LNCaP clone FGC (cell line): ENCODE data around the gene FAM241B.

Experiments used
- DNase-seq: peaks from one replicate; pipeline ENCODE4 v3.0.0-alpha.2; 2011; ENCODE audit warnings: low read depth
- H3K4me3 ChIP-seq: 2 replicates; pipeline ENCODE4 v1.5.1; 2011; ENCODE audit warnings: mild to moderate bottlenecking, low read depth, low read length, control low read depth
- TF ChIP-seq, protein P1 (sequence below): IDR thresholded peaks from 2 replicates; pipeline ENCODE4 v1.5.1; 2012; ENCODE audit warnings: mild to moderate bottlenecking; ENCODE audit not compliant: control insufficient read depth, insufficient read depth; ENCODE audit errors: extremely low read depth

The FAM241B gene

DNA sequence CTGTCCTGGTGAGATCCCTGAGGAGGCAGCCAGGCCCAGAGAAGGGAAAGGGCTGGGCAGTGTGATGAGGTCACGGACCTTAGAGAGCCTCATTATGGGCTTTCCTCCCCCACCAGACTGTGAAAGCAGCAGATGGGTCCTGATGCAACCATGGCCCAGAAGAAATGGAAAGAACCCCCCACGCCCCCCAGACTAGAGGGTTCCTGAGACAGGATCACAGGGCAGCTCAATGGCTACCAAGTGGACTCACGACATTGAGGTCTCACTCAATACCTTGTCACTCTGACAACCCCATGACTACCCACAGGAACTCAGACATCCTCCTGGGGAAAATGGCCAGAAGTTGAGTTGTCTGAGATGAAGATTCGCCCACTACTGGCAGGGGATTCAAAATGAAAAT is 36.7 kb downstream of the FAM241B start:
- DNase-seq, result no peak
- H3K4me3 ChIP-seq, result no peak overlapping the region
- TF ChIP-seq, protein P1, sequence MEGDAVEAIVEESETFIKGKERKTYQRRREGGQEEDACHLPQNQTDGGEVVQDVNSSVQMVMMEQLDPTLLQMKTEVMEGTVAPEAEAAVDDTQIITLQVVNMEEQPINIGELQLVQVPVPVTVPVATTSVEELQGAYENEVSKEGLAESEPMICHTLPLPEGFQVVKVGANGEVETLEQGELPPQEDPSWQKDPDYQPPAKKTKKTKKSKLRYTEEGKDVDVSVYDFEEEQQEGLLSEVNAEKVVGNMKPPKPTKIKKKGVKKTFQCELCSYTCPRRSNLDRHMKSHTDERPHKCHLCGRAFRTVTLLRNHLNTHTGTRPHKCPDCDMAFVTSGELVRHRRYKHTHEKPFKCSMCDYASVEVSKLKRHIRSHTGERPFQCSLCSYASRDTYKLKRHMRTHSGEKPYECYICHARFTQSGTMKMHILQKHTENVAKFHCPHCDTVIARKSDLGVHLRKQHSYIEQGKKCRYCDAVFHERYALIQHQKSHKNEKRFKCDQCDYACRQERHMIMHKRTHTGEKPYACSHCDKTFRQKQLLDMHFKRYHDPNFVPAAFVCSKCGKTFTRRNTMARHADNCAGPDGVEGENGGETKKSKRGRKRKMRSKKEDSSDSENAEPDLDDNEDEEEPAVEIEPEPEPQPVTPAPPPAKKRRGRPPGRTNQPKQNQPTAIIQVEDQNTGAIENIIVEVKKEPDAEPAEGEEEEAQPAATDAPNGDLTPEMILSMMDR, result no peak

DNA sequence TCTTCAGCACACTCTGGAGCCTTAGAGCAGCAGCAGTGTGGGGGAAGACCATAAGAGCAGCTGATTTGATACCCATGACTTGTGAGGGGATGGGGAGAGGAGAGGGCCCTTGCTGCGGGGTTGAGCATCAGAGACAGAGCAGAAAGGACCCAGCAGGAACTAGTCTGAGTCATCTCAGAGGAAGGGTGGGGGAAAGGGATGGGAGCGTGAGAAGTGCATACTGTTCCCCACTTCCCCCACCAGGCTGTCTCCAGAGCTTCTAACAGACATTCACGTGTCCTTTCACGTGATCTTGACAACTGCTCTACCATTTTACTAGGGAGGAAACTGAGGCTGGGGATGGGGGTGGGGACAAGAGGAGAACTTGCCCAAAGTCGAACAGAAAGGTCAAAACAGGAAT is 38.7 kb downstream of the FAM241B start:
- H3K4me3 ChIP-seq, result no peak overlapping the region
- DNase-seq, result no peak
- TF ChIP-seq, protein P1, result no peak

DNA sequence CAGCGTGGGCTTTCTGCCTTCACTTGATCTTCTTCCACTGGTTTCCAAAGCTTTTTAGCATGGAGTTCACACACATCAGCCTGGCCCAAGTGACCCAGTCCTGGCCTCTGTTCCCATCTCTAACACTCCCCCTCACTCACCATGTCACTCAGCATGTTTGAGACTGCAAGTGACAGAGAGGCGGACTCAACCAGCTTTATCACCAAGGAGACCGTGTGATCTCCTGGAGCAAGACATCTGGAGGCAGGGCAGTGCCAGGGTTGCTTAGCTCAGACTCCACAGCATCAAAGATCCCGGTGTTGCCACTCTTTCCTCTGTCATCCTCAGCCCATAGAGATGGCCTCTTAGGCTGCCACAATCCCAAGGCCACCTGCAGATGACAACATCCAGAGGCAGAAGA is 39.4 kb downstream of the FAM241B start:
- TF ChIP-seq, protein P1, result no peak
- no peak for DNase-seq
- no peak overlapping the region for H3K4me3 ChIP-seq

DNA sequence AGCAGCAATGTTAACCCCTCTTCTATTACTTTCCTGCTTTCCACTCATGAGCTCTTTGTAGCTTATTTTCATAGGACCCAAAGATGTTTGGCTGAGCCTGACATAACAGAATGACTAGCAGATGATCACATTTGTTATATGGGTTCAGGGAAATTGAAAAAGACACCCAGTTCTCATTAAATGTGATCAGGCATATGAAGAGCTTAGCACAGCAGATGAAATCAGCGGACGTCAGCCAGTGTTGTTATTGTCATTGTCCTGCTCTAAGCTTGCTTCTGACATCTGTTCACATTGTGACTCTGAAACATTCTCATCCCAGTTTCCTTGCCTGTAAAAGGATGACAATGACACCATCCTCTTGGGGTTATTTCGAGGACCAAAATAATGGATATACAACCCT is 43.5 kb downstream of the FAM241B start:
- no peak overlapping the region for H3K4me3 ChIP-seq
- TF ChIP-seq, protein P1, result no peak

DNA sequence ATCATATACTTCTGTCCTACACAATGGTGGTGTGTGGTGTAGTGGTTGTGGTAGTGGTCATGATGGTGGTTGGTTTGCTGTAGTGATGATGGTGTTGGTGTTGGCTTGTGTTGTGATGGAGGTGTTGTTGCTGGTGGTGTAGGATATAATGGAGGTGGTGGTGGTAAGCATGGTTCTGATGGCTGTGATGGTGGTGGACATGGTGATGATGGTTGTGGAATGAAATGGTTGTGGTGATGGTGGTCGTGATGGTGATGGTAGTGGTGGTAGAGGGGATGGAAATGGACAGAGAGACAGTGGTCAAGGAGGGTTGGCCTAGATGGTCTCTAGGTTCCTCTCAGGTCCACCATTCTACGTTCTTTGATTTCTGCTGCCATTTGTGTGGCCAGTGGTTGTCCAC is 44.7 kb downstream of the FAM241B start:
- TF ChIP-seq, protein P1, result no peak
- H3K4me3 ChIP-seq, result no peak overlapping the region
- no peak for DNase-seq

More for the DNA sequence above, 43.5 kb downstream of the FAM241B start:
- no peak for DNase-seq

DNA sequence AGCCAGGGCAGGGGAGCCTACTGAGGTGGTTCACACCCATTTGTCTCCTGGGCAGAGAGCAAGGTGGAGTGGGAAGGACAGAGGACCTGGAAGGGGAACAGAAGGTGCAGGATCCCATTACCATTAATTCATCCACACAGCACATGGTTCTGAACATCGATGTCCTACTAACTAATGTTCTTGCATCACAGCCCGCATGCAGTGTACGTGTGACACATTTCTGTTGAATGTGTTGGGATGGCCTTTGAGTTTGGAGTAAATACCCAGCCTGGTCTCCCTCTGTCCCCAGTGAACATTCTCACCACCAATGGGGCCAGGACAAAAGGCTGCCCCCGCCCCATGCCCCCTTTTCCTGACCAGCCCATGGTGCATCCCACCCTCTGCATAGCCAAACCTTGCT is 46.3 kb downstream of the FAM241B start:
- DNase-seq, result no peak
- H3K4me3 ChIP-seq, result no peak overlapping the region
- TF ChIP-seq, protein P1, result no peak

DNA sequence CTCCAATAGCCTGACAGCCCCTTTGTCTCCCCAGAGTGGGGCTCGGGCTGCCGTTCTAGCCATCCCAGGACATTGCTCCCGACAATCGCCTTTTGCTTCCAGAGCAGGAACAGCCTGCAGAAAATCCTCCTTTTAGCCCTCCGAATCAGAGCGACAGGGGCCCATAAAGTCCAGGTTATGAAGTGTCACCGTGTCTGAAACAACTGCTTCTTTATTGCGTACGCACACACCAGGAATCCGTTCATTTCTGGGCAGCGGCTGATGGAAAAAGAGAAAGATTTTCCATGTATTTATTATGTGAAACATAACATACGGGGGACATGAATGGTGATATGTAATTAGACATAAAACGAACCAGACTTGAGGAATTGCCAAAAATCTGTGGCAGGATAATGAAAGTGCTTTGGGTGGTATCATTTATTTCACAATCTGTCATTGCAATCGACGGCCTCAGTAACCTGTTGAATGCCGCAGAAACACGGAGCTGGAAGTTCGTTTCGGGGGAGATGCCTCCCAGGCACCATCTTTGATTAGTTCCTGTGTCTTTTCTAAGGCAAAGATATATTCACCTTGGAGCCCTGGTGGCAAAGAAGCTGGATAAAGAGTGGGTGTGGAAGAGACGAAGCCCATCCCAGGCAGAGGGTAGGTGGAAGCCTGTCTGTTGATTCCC is 48.1 kb downstream of the FAM241B start:
- H3K4me3 ChIP-seq, result no peak overlapping the region
- DNase-seq, result no peak
- TF ChIP-seq, protein P1, result no peak
